ENCODE results near the gene PI4K2B.
"Not testable (repeated sequence)": the region's sequence is repeated elsewhere in the genome, so short reads cannot be mapped to it uniquely, and the experiment has no call there.

Gene PI4K2B

GRCh38 chr4:25245181-25245580 lies 11.3 kb downstream of the PI4K2B start:
- DNase-seq, result no peak

- no peak for DNase-seq
Measured at GRCh38 chr4:25246680-25247611, 13.1 kb downstream of the PI4K2B start.

- not testable (repeated sequence) for DNase-seq
Measured at GRCh38 chr4:25248875-25249274, 15.0 kb downstream of the PI4K2B start.

- DNase-seq, result not testable (repeated sequence)
Measured at GRCh38 chr4:25249494-25249893, 15.7 kb downstream of the PI4K2B start.

GRCh38 chr4:25252230-25253070 lies 18.6 kb downstream of the PI4K2B start:
- no peak for DNase-seq

GRCh38 chr4:25253071-25253445 lies 19.2 kb downstream of the PI4K2B start:
- no peak for DNase-seq

GRCh38 chr4:25253786-25254185 lies 20.0 kb downstream of the PI4K2B start:
- DNase-seq, result not testable (repeated sequence)

- no peak for DNase-seq
Measured at GRCh38 chr4:25258980-25259578, 25.2 kb downstream of the PI4K2B start.

GRCh38 chr4:25271866-25272265 lies 38.0 kb downstream of the PI4K2B start:
- DNase-seq, result no peak

- no peak for DNase-seq
Measured at GRCh38 chr4:25280210-25280609, 46.4 kb downstream of the PI4K2B start.

- no peak for DNase-seq
Measured at GRCh38 chr4:25283948-25284347, 50.1 kb downstream of the PI4K2B start.

GRCh38 chr4:25284466-25284865 lies 50.6 kb downstream of the PI4K2B start:
- DNase-seq, result no peak

- no peak for DNase-seq
Measured at GRCh38 chr4:25290490-25291067, 56.7 kb downstream of the PI4K2B start.

- DNase-seq, result no peak
Measured at GRCh38 chr4:25291158-25291733, 57.4 kb downstream of the PI4K2B start.

GRCh38 chr4:25297528-25298242 lies 63.9 kb downstream of the PI4K2B start:
- no peak for DNase-seq

- no peak for DNase-seq
Measured at GRCh38 chr4:25299476-25300203, 65.8 kb downstream of the PI4K2B start.

GRCh38 chr4:25301471-25301870 lies 67.6 kb downstream of the PI4K2B start:
- DNase-seq, result no peak

GRCh38 chr4:25302626-25303025 lies 68.8 kb downstream of the PI4K2B start:
- no peak for DNase-seq

GRCh38 chr4:25303578-25303977 lies 69.7 kb downstream of the PI4K2B start:
- DNase-seq, result no peak

- no peak for DNase-seq
Measured at GRCh38 chr4:25306518-25307057, 72.8 kb downstream of the PI4K2B start.

GRCh38 chr4:25307596-25307995 lies 73.8 kb downstream of the PI4K2B start:
- no peak for DNase-seq
